ENCODE measurements around the gene CATSPER3. TPM values are rescaled to one million over a fixed set of nuclear protein-coding genes. Genes with fewer than 3 reads are reported as not detected.
A peak's percentile ranks its signal among the peaks of the same experiment; 100 is the strongest.

CATSPER3 gene
- total and polyA plus RNA-seq, 2 experiments from 2014 or later = 1.6 TPM; not detected in 1

DNA sequence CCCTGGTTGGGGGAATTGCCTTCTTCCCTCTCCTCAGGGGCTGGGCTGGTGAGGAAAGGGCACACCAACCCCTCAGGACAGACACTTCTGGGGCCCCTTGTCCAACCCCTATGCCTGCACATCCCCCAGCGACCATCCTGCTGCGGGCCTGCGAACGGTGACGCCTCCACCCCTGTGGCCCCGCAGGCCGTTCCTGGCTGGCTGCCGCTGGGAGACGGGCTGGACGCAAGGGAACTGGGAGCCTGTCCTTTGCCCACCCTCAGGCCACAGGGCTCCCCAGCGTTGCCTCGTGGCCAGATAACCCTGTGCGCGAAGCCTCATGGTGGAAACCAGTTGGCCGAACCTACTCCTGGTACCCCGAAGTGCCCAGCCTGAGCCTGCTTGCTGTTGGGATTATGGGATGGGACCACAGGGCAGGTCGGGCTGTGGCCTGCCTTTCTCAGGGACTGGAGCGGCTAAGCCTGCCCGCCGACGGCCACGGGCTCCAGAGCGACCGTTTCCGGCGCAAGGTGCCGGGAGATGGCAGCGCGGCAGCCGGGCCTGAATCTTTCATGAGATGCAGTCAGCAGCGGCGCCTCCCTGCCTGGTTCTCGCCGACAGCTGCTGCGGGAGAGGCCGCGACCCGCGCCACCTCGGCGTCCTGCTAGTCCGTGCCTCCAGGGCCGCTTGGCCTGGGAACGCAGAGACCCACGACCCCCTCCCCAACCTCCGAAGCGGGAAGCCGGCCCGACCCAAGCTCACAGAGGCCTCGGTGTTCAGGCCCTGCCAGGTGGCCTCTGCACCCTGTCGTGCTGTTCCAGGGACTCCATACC is 72.8 kb downstream of the CATSPER3 start:
- peak in 1 of 2 donors; percentile 56 for DNase-seq (ENCODE audit: low read depth in 1 of 2, low spot score in 1 of 2)
- Histone ChIP-seq H3K4me3 (no peak overlapping the region), H3K36me3 (no peaks in the 10 kb centered on the region)

DNA sequence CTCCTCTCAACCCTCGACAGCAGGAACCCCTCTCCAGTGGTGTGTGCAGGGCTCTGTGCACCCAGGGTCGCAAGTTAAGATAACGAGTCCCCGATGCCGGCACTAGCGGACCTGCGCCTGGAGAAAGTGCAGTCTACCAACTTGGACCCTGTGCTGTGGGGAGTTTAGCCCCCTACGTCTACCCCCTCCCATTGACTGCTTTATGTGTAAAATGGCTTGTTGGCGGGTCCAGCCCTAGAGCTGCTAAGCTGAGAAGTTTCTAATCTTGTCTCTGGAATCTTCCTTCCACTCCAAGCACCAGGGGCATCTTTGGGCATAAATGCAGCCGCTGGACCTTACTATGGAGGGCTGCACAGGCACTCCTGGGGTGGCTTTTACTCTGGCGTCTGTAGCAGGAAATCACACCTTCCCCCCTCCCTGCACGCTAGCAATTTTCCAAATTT is 73.5 kb downstream of the CATSPER3 start:
- DNase-seq (ENCODE audit: low read depth in 1 of 2, low spot score in 1 of 2) = no peak
- Histone ChIP-seq H3K27me3 (peaks cover 100% of the 10 kb centered on the region), H3K27ac (no peak overlapping the region), H3K4me3 (no peak overlapping the region), H3K4me1 (ENCODE audit: low read depth) (no peaks in the 10 kb centered on the region), H3K36me3 (no peaks in the 10 kb centered on the region), H3K9me3 (ENCODE audit: low read depth) (no peaks in the 10 kb centered on the region)
- TF ChIP-seq, protein P1, sequence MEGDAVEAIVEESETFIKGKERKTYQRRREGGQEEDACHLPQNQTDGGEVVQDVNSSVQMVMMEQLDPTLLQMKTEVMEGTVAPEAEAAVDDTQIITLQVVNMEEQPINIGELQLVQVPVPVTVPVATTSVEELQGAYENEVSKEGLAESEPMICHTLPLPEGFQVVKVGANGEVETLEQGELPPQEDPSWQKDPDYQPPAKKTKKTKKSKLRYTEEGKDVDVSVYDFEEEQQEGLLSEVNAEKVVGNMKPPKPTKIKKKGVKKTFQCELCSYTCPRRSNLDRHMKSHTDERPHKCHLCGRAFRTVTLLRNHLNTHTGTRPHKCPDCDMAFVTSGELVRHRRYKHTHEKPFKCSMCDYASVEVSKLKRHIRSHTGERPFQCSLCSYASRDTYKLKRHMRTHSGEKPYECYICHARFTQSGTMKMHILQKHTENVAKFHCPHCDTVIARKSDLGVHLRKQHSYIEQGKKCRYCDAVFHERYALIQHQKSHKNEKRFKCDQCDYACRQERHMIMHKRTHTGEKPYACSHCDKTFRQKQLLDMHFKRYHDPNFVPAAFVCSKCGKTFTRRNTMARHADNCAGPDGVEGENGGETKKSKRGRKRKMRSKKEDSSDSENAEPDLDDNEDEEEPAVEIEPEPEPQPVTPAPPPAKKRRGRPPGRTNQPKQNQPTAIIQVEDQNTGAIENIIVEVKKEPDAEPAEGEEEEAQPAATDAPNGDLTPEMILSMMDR (IDR thresholded peaks at IDR 0.05; ENCODE audit: low read depth, low read length) = no peak

More for the DNA sequence above, 72.8 kb downstream of the CATSPER3 start:
- Histone ChIP-seq H3K27ac (no peak overlapping the region), H3K4me1 (ENCODE audit: low read depth) (no peaks in the 10 kb centered on the region), H3K27me3 (peaks cover 100% of the 10 kb centered on the region), H3K9me3 (ENCODE audit: low read depth) (no peaks in the 10 kb centered on the region)
- TF ChIP-seq, protein P1 (IDR thresholded peaks at IDR 0.05; ENCODE audit: low read depth, low read length) = no peak

DNA sequence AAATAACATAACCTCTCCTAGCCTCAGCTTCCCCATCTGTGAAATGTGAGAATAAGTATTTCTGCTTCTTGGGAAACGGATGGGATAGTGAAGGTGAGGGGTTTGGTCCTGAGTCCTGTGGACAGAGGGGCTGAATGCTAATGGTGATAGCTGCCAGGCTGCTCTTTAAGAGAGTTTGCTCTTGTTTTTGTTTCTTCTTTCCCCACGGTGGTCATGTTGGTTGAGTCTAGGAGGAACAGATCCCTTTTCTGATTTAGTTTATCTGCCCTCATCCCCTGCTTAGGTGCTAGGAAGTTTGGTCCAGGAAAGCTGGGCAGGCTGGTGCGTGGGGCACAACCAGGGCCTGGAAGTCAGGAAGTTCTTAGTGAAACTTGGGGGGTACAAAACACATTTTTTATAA is 74.0 kb downstream of the CATSPER3 start:
- no peak for DNase-seq (ENCODE audit: low read depth in 1 of 2, low spot score in 1 of 2)
- Histone ChIP-seq H3K9me3 (ENCODE audit: low read depth) (no peaks in the 10 kb centered on the region), H3K4me3 (no peak overlapping the region), H3K36me3 (no peaks in the 10 kb centered on the region), H3K27ac (no peak overlapping the region), H3K4me1 (ENCODE audit: low read depth) (no peaks in the 10 kb centered on the region), H3K27me3 (peaks cover 100% of the 10 kb centered on the region)
- TF ChIP-seq, protein P1 (IDR thresholded peaks at IDR 0.05; ENCODE audit: low read depth, low read length) = no peak

DNA sequence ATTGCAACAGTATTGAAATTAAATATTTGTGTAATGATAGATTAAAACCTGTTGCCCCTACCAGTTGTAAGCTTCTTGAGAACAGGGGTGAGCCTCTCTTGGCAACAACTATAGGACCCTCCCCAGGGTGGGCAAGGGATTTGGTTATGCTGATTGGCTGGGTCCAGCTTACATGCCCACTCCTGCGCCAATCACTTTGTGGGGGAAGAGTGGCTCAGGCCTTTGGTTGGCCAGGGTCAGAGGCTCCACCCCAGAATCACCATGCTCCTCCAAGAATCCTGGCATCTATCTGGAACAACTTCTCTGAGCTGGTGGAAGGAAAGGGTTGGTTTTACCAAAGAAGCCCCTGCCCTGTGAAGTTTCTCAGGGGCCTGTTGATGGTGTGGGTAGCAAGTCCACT is 74.9 kb downstream of the CATSPER3 start:
- no peak overlapping the region for H3K27ac ChIP-seq
- no peak overlapping the region for H3K4me3 ChIP-seq
- no peaks in the 10 kb centered on the region for H3K36me3 ChIP-seq
- no peaks in the 10 kb centered on the region for H3K9me3 ChIP-seq (ENCODE audit: low read depth)
- no peaks in the 10 kb centered on the region for H3K4me1 ChIP-seq (ENCODE audit: low read depth)
- DNase-seq (ENCODE audit: low read depth in 1 of 2, low spot score in 1 of 2) = no peak
- TF ChIP-seq, protein P1 (IDR thresholded peaks at IDR 0.05; ENCODE audit: low read depth, low read length) = no peak
- H3K27me3 ChIP-seq = peaks cover 100% of the 10 kb centered on the region

DNA sequence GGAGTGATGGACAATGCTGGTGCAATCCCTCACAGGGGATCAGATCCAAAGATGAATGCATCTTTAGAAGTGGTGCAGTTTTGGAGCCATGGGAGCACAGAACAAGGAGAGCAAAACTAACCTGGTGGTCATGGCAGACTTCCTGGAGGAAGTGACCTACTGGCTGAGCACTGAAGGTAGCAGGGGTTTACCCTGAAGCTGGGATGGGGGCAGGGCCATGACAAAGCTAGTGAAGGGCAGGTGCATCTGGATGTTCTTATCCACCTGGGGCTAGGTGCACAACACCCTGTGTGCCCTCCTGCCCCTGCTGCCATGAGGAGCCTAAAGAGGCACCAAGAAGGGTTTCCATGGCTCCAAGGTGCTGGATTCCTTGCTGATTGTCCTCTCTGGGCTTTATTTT is 77.8 kb downstream of the CATSPER3 start:
- H3K4me3 ChIP-seq = no peak overlapping the region
- TF ChIP-seq, protein P1 (IDR thresholded peaks at IDR 0.05; ENCODE audit: low read depth, low read length) = no peak
- DNase-seq (ENCODE audit: low read depth in 1 of 2, low spot score in 1 of 2) = no peak
- no peaks in the 10 kb centered on the region for H3K9me3 ChIP-seq (ENCODE audit: low read depth)
- no peak overlapping the region for H3K27ac ChIP-seq
- no peaks in the 10 kb centered on the region for H3K36me3 ChIP-seq
- H3K27me3 ChIP-seq = peaks cover 100% of the 10 kb centered on the region
- H3K4me1 ChIP-seq (ENCODE audit: low read depth) = no peaks in the 10 kb centered on the region

Measured in cardiac muscle cell (in vitro differentiated cells and primary cell).